Measurements from ENCODE around the gene CIRBP.

DNA sequence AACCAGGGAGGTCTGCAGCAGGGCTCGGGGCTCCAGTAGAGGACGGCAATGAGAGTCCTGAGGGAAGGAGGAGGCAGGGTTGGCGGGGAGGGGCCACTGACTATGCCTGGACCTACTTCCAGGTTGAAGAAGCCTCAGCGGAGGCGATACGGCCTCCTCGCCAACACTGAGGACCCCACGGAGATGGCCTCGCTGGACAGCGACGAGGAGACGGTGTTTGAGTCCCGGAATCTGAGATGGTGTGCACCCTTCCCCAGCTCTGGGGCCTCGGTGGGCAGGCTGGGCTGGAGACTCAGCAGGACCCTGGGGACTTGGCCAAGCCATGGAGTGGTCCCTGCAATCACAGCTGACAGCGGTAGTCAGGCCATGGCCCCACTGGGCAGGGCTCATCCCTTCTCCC is 7.9 kb downstream of the CIRBP start:
- TF ChIP-seq, protein P1, sequence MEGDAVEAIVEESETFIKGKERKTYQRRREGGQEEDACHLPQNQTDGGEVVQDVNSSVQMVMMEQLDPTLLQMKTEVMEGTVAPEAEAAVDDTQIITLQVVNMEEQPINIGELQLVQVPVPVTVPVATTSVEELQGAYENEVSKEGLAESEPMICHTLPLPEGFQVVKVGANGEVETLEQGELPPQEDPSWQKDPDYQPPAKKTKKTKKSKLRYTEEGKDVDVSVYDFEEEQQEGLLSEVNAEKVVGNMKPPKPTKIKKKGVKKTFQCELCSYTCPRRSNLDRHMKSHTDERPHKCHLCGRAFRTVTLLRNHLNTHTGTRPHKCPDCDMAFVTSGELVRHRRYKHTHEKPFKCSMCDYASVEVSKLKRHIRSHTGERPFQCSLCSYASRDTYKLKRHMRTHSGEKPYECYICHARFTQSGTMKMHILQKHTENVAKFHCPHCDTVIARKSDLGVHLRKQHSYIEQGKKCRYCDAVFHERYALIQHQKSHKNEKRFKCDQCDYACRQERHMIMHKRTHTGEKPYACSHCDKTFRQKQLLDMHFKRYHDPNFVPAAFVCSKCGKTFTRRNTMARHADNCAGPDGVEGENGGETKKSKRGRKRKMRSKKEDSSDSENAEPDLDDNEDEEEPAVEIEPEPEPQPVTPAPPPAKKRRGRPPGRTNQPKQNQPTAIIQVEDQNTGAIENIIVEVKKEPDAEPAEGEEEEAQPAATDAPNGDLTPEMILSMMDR (IDR thresholded peaks at IDR 0.05; ENCODE audit: low read depth, low read length, poor library complexity, severe bottlenecking): no peak
- TF ChIP-seq EZH2phosphoT487 (IDR thresholded peaks at IDR 0.05; ENCODE audit: borderline replicate concordance, low read length): no peak

All from DOHH2 (cell line).